Body of pancreas (tissue), 4 donors: ENCODE measurements around the gene SUCO.

ENCODE experiments used
- CTCF ChIP-seq, 7 experiments: fragments of 450-650 bp in 4 of 7; fragments of 200-600 bp in 3 of 7; sonication (generic) in 3 of 7; IDR thresholded peaks; one replicate each; pipeline ENCODE4 v1.5.1; 2016 to 2019; ENCODE audit warnings: antibody characterized with exemption in 7 of 7
- POLR2A ChIP-seq, 3 donors: fragments of 450-650 bp; IDR thresholded peaks; one replicate each; pipeline ENCODE4 v1.6.1; 2016; ENCODE audit warnings: antibody characterized with exemption in 3 of 3, mild to moderate bottlenecking in 2 of 3

- TF ChIP-seq CTCF (IDR thresholded peaks at IDR 0.05) (no peak), POLR2A (IDR thresholded peaks at IDR 0.05) (no peak)
Measured at GRCh38 chr1:172492421-172492820, 40.5 kb upstream of the SUCO start.
